ENCODE measurements around the gene SEZ6L.

DNA sequence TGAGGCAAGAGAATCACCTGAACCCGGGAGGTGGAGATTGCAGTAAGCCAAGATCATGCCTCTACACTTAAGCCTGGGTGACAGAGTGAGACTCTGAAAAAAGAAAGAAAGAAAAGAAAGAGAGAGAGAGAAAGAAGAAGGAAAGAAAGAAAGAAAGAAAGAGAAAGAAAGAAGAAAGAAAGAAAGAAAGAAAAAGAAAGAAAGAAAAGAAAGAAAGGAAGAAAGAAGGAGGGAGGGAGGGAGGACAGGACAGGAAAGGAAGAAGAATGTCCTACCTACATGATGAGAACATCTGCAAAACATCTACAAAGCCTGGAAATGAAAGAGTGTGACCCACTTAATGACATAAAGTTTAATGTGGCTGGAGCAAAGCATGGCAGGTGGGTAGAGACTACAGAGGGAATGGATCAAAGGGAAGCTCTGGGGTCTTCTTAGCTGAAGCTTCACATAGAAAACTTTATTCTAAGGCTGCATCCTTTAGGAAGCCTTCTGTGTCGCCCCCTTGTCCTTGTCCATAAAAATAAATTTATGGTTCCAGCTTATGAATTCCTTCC, 147.5 kb downstream of the SEZ6L start:
- TF ChIP-seq, protein P1, sequence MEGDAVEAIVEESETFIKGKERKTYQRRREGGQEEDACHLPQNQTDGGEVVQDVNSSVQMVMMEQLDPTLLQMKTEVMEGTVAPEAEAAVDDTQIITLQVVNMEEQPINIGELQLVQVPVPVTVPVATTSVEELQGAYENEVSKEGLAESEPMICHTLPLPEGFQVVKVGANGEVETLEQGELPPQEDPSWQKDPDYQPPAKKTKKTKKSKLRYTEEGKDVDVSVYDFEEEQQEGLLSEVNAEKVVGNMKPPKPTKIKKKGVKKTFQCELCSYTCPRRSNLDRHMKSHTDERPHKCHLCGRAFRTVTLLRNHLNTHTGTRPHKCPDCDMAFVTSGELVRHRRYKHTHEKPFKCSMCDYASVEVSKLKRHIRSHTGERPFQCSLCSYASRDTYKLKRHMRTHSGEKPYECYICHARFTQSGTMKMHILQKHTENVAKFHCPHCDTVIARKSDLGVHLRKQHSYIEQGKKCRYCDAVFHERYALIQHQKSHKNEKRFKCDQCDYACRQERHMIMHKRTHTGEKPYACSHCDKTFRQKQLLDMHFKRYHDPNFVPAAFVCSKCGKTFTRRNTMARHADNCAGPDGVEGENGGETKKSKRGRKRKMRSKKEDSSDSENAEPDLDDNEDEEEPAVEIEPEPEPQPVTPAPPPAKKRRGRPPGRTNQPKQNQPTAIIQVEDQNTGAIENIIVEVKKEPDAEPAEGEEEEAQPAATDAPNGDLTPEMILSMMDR (IDR thresholded peaks at IDR 0.05), result no peak
- no peak for TF ChIP-seq POLR2A (IDR thresholded peaks at IDR 0.05)

Measured in adrenal gland (tissue), 5 donors.